Pancreas (tissue), 10 donors: Measurements from ENCODE around the gene SPATS2L. TPM values are rescaled to one million over a fixed set of nuclear protein-coding genes. Genes with fewer than 3 reads are reported as not detected.

Source experiments
- ATAC-seq, 4 donors: fragments of 200-7000 bp; cut with Tn5 transposase; one replicate each; pipeline versions ENCODE4 v1.8.0 to v1.9.1; 2020; ENCODE audit warnings: mild to moderate bottlenecking in 4 of 4, moderate library complexity in 4 of 4
- DNase-seq, 6 donors: peaks; one replicate each; pipeline ENCODE4 v3.0.0-alpha.2; 2020
- FAIRE-seq: peaks from 2 replicates; lab custom pipeline; 2012; peaks lifted over from hg19 to GRCh38; lab: Jason Lieb, UNC
- H3K27ac ChIP-seq, 4 donors: fragments of 200-600 bp; sonication (generic); 1 replicate in 3 of 4; 2 replicates in 1 of 4; pipeline versions ENCODE4 v1.5.0 to v1.8.0; 2020
- H3K27me3 ChIP-seq, 4 donors: fragments of 200-600 bp; one replicate each; pipeline ENCODE4 v1.8.0; 2021
- H3K36me3 ChIP-seq, 3 donors: fragments of 200-600 bp; sonication (generic) in 1 of 3; one replicate each; pipeline versions ENCODE4 v1.5.0 to v1.8.0; 2020 to 2021
- H3K4me1 ChIP-seq, 3 donors: fragments of 200-600 bp; one replicate each; pipeline ENCODE4 v1.8.0; 2021
- H3K4me3 ChIP-seq, 4 donors: fragments of 200-600 bp; sonication (generic) in 2 of 4; one replicate each; pipeline versions ENCODE4 v1.5.0 to v1.8.0; 2020 to 2021
- H3K9me3 ChIP-seq, 4 donors: fragments of 200-600 bp; one replicate each; pipeline ENCODE4 v1.8.0; 2021
- CTCF ChIP-seq, 4 donors: fragments of 200-600 bp; sonication (generic) in 3 of 4; IDR thresholded peaks; one replicate each; pipeline versions ENCODE4 v1.5.0 to v1.8.0; 2021; ENCODE audit warnings: antibody characterized with exemption in 4 of 4
- WGBS, 2 donors: extraction: QIAGEN DNeasy Blood & Tissue Kit; methylation state at CpG; one replicate each; pipeline ENCODE4 v1.1.7; 2013; 5-methylcytosine and 5-hydroxymethylcytosine counted together
- intact Hi-C, 3 donors: fragments of 100-400 bp; cut with DNase I; formaldehyde crosslinking; loops; one replicate each; pipeline versions ENCODE4 v1.11.1 to v1.14.2; 2022
- polyA plus RNA-seq, 2 donors: library from polyadenylated mRNA; stranded (reverse); fragments of 200-250 nt; gene quantifications; one replicate each; pipeline ENCODE4 v1.2.3, GENCODE V29; 2013
- total RNA-seq, 6 donors: library from RNA; stranded (reverse); fragmentation: NEBNext Ultra II Directional in 4 of 6; extraction: Animal tissue kit (Norgen Biotek cat#: 25700) in 4 of 6; gene quantifications; one replicate each; pipeline versions ENCODE4 v1.2.1 to v1.2.4, GENCODE V29; 2021 to 2023
- donor health status: healthy with polysubstance abuse.
- donor health status: DM: no; HTN: no; CAD: no; lungs with moderate emphysema.
- donor health status: DM: no; HTN: no; CAD: no.
- donor health status: control.
- donor health status: control.
- donor health status: Bipolar disorder and iron deficiency.
- donor health status: DM: yes; HTN: yes; CAD: no.
- donor health status: DM: no; HTN: no; CAD: no.
- donor health status: DM: no; HTN: no; CAD: no.
- donor health status: DM: yes; HTN: yes; CAD: no.

The SPATS2L gene
- total and polyA plus RNA-seq, 8 donors: 28.8 to 87.0 (median 40.8) TPM

- FAIRE-seq (no peak), ATAC-seq (no peak), DNase-seq (no peak)
- WGBS, 2 donors: 93 to 97% methylated on average over 3 of the region's 3 CpGs
- Histone ChIP-seq H3K4me3 (no peak overlapping the region), H3K27ac (no peak overlapping the region), H3K36me3 (no peaks in the 10 kb centered on the region), H3K9me3 (no peaks in the 10 kb centered on the region), H3K4me1 (no peaks in the 10 kb centered on the region), H3K27me3 (no peaks in the 10 kb centered on the region)
- TF ChIP-seq CTCF (IDR thresholded peaks at IDR 0.05): no peak
- intact Hi-C loops: no loop called here
Measured at GRCh38 chr2:200443916-200444315, 137.4 kb downstream of the SPATS2L start.

GRCh38 chr2:200444530-200444929 lies 138.0 kb downstream of the SPATS2L start:
- 84 to 85% methylated on average over 3 of the region's 3 CpGs for WGBS, 2 donors
- TF ChIP-seq CTCF (IDR thresholded peaks at IDR 0.05): no peak

GRCh38 chr2:200445284-200445683 lies 138.8 kb downstream of the SPATS2L start:
- no peaks in the 10 kb centered on the region for H3K4me1 ChIP-seq
- no peak for TF ChIP-seq CTCF (IDR thresholded peaks at IDR 0.05)
- no peaks in the 10 kb centered on the region for H3K36me3 ChIP-seq
- no peak for ATAC-seq
- no peak overlapping the region for H3K4me3 ChIP-seq
- no peaks in the 10 kb centered on the region for H3K9me3 ChIP-seq
- intact Hi-C loops: no loop called here
- no peak overlapping the region for H3K27ac ChIP-seq
- H3K27me3 ChIP-seq: no peaks in the 10 kb centered on the region
- no peak for DNase-seq
- 86 to 87% methylated on average over 1 of the region's 1 CpG for WGBS, 2 donors
- no peak for FAIRE-seq

More at GRCh38 chr2:200444530-200444929, 138.0 kb downstream of the SPATS2L start:
- DNase-seq (no peak), FAIRE-seq (no peak), ATAC-seq (no peak)
- no peak overlapping the region for H3K27ac ChIP-seq
- H3K4me1 ChIP-seq: no peaks in the 10 kb centered on the region
- no peak overlapping the region for H3K4me3 ChIP-seq
- H3K36me3 ChIP-seq: no peaks in the 10 kb centered on the region
- H3K27me3 ChIP-seq: no peaks in the 10 kb centered on the region
- H3K9me3 ChIP-seq: no peaks in the 10 kb centered on the region
- intact Hi-C loops: no loop called here

- ATAC-seq: no peak
- Histone ChIP-seq H3K9me3 (no peaks in the 10 kb centered on the region), H3K4me3 (no peak overlapping the region), H3K27ac (no peak overlapping the region), H3K27me3 (no peaks in the 10 kb centered on the region), H3K4me1 (no peaks in the 10 kb centered on the region), H3K36me3 (peaks cover 0 to 7% (median 0%) of the 10 kb centered on the region in 3 donors)
- FAIRE-seq: no peak
- no peak for TF ChIP-seq CTCF (IDR thresholded peaks at IDR 0.05)
- intact Hi-C loops: no loop called here
- 92% methylated on average over 3 of the region's 3 CpGs for WGBS, 2 donors
- DNase-seq: no peak
Measured at GRCh38 chr2:200446612-200447011, 140.1 kb downstream of the SPATS2L start.

GRCh38 chr2:200447139-200447855 lies 140.8 kb downstream of the SPATS2L start:
- Histone ChIP-seq H3K27me3 (no peaks in the 10 kb centered on the region), H3K4me1 (no peaks in the 10 kb centered on the region), H3K4me3 (no peak overlapping the region), H3K36me3 (peaks cover 0 to 7% (median 0%) of the 10 kb centered on the region in 3 donors), H3K27ac (no peak overlapping the region), H3K9me3 (no peaks in the 10 kb centered on the region)
- intact Hi-C loops: no loop called here
- DNase-seq: no peak
- 89 to 93% methylated on average over 4 of the region's 4 CpGs for WGBS, 2 donors
- no peak for ATAC-seq
- no peak for FAIRE-seq
- no peak for TF ChIP-seq CTCF (IDR thresholded peaks at IDR 0.05)
